Ishikawa (cell line): ENCODE results near the gene TMEM255B.

Experiments
- CEBPB ChIP-seq: IDR thresholded peaks from 2 replicates; pipeline ENCODE4 v1.6.1; 2012
- EP300 ChIP-seq: IDR thresholded peaks from 2 replicates; pipeline ENCODE4 v1.6.1; 2012; ENCODE audit warnings: borderline replicate concordance
- TF ChIP-seq, protein P1 (sequence below): IDR thresholded peaks from 2 replicates; pipeline ENCODE4 v1.6.1; 2012
- TF ChIP-seq, protein P2 (sequence below): IDR thresholded peaks from 2 replicates; pipeline ENCODE4 v1.6.1; 2012; ENCODE audit warnings: low read depth, mild to moderate bottlenecking

DNA sequence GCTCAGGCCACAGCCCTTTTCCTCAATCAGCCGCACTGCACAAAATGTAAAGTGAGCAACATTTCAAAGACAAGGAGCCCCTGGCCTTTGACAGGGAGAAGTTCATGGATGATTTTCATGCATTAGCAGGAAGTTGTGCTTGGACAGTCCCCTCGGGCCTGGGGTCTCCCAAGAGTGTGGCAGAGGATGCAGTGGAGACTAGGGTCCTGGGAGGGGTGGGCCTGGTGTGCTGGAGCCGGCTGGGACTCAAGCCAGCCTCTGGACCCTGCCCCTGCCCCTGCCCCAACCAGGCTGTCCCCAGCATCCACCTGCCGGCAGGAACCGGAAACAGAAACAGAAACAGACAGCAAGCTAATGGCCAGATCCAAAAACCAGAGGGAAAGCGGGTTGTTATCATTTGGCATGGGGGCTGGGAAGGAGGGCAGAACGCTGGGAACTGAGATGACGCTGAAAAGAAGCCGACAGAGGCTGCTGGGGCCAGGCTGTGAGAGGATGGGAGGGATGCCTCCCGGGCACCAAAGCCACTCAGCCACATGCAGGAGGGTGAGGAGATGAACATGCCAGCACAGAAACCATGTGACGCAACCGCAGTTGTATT lies 102.5 kb downstream of the TMEM255B start:
- TF ChIP-seq, protein P1, sequence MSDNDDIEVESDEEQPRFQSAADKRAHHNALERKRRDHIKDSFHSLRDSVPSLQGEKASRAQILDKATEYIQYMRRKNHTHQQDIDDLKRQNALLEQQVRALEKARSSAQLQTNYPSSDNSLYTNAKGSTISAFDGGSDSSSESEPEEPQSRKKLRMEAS = no peak
- TF ChIP-seq, protein P2, sequence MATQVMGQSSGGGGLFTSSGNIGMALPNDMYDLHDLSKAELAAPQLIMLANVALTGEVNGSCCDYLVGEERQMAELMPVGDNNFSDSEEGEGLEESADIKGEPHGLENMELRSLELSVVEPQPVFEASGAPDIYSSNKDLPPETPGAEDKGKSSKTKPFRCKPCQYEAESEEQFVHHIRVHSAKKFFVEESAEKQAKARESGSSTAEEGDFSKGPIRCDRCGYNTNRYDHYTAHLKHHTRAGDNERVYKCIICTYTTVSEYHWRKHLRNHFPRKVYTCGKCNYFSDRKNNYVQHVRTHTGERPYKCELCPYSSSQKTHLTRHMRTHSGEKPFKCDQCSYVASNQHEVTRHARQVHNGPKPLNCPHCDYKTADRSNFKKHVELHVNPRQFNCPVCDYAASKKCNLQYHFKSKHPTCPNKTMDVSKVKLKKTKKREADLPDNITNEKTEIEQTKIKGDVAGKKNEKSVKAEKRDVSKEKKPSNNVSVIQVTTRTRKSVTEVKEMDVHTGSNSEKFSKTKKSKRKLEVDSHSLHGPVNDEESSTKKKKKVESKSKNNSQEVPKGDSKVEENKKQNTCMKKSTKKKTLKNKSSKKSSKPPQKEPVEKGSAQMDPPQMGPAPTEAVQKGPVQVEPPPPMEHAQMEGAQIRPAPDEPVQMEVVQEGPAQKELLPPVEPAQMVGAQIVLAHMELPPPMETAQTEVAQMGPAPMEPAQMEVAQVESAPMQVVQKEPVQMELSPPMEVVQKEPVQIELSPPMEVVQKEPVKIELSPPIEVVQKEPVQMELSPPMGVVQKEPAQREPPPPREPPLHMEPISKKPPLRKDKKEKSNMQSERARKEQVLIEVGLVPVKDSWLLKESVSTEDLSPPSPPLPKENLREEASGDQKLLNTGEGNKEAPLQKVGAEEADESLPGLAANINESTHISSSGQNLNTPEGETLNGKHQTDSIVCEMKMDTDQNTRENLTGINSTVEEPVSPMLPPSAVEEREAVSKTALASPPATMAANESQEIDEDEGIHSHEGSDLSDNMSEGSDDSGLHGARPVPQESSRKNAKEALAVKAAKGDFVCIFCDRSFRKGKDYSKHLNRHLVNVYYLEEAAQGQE = no peak
- TF ChIP-seq EP300 (no peak), CEBPB (no peak)
